NT2/D1 (cell line): ENCODE data around the gene MED26.

Experiments used
- DNase-seq: peaks from one replicate; pipeline ENCODE4 v3.0.0-alpha.2; 2011; ENCODE audit warnings: low read depth, low spot score
- H3K27me3 ChIP-seq: 2 replicates; pipeline ENCODE4 v1.6.0; 2011; ENCODE audit warnings: mild to moderate bottlenecking; ENCODE audit not compliant: insufficient read length, insufficient read depth
- H3K36me3 ChIP-seq: 2 replicates; pipeline ENCODE4 v1.6.1; 2011; ENCODE audit warnings: mild to moderate bottlenecking, low read length, mixed read lengths; ENCODE audit not compliant: insufficient read depth, insufficient read length
- H3K4me1 ChIP-seq: 2 replicates; pipeline ENCODE4 v1.5.1; 2011; ENCODE audit not compliant: insufficient read depth, insufficient read length
- H3K4me3 ChIP-seq: 2 replicates; pipeline ENCODE4 v1.5.1; 2011; ENCODE audit warnings: low read depth; ENCODE audit not compliant: insufficient read length
- H3K9ac ChIP-seq: 2 replicates; pipeline ENCODE4 v1.6.0; 2011; ENCODE audit warnings: low read depth; ENCODE audit not compliant: insufficient read length
- H3K9me3 ChIP-seq: 2 replicates; pipeline ENCODE4 v1.5.1; 2011; ENCODE audit warnings: mild to moderate bottlenecking, low read length; ENCODE audit not compliant: insufficient read depth
- SUZ12 ChIP-seq: IDR thresholded peaks from 2 replicates; pipeline ENCODE4 v1.6.1; 2011; ENCODE audit not compliant: insufficient read length, insufficient read depth; ENCODE audit errors: extremely low read depth
- YY1 ChIP-seq: IDR thresholded peaks from 2 replicates; pipeline ENCODE4 v1.6.1; 2011; ENCODE audit not compliant: insufficient read length, insufficient read depth
- ZNF274 ChIP-seq: IDR thresholded peaks from 2 replicates; pipeline ENCODE4 v1.6.1; 2011; ENCODE audit warnings: mild to moderate bottlenecking, low read depth, low read length

MED26 gene

DNA sequence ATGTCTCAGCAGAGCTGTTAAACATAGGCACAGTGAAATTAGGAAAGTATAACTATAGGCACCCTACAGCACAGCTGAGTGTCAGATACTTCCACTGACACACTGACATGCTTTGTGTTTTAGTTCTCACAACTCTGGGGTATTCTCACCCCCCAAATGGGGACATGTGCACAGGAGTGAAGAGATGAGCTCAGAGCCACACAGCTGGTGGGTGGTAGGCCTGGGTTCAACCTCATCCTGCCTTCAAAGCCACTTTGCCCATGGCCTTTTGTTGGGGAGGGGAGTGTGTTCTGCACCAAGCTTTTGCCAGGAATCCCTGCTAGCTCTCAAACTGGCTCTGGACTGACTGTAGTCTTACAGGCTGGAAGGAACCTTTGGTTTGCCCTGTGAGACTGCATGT, 54.1 kb downstream of the MED26 start:
- peaks cover 18% of the 10 kb centered on the region for H3K4me1 ChIP-seq
- TF ChIP-seq ZNF274 (no peak), YY1 (no peak), SUZ12 (no peak)
- H3K27me3 ChIP-seq: no peaks in the 10 kb centered on the region
- H3K4me3 ChIP-seq: no peak overlapping the region
- peaks cover 75% of the 10 kb centered on the region for H3K36me3 ChIP-seq
- no peak for DNase-seq
- H3K9ac ChIP-seq: no peak overlapping the region
- no peaks in the 10 kb centered on the region for H3K9me3 ChIP-seq

DNA sequence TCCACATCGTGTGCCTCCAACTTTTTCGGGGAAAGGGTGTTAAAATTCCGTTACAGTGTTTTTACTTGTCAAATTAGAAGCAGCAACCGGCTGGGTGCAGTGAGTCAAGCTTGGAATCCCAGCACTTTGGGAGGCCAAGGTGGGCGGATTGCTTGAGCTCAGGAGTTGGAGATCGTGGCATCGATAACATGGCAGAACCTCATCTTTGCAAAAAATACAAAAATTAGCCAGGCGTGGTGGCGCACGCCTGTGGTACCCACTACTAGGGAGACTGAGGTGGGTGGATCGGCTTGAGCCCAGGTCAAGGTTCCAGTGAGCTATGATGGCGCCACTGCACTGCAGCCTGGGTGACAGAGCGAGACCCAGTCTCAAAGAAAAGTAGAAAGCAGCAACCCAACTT, 54.7 kb downstream of the MED26 start:
- no peak for DNase-seq
- Histone ChIP-seq H3K4me1 (peaks cover 18% of the 10 kb centered on the region), H3K4me3 (peak overlapping the region; percentile 86), H3K9ac (peak overlapping the region; percentile 93), H3K9me3 (no peaks in the 10 kb centered on the region), H3K36me3 (peaks cover 71% of the 10 kb centered on the region), H3K27me3 (no peaks in the 10 kb centered on the region)
- TF ChIP-seq ZNF274: no peak
- no peak for TF ChIP-seq SUZ12
- no peak for TF ChIP-seq YY1

DNA sequence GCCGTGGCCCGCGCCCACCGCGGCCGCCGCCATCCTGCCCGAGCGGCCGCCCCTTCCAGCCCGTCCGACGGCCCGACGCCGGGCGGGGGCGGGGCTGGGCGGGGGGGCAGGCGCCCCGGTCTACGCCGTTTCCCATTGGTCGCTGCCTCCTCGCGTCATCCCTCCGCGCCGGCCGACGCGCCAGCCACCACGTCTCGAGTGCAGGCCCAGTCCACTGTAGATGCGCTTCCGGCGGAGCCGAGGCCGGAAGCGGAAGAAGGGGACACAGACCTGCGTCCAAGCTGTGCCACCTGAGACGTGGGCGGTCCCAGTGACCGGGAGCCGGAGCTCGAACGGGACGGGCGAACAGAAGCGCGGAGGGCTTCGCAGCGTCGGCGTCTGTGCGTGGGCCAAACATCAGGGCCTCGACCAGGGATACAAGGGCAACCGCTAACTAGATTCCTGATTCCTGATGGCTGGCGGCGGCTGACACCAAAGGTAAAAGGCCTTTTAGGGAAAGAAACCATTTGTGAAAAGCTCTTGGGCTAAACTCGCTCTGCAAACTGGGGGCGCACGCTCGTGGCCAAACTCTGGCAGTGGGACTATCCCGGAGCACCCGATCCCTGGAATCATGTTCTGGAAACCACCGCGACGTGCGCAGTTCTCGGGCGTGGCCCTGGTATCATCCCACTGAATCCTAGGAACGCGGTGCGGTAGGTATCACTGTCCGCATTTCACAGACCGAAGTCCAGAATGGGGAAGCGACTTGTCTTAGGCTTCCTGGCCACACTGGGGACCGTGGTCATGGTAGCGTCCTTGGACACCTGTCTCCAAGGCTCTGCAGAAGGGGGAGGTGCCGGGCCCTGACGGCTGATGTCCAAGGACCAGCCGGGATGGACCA, 55.4 kb downstream of the MED26 start, which contains the start of gene SLC35E1:
Gene SLC35E1, minus strand, starts transcription at position 84 of the 880 bp plus-strand sequence. Its CDS starts 51 bp downstream, at position 33.
- Histone ChIP-seq H3K9me3 (no peaks in the 10 kb centered on the region), H3K27me3 (no peaks in the 10 kb centered on the region), H3K4me3 (peak within 1 kb of the TSS; percentile 100), H3K4me1 (peaks cover 18% of the 10 kb centered on the region), H3K36me3 (peaks cover 71% of the 10 kb centered on the region), H3K9ac (peak within 1 kb of the TSS; percentile 99)
- no peak for TF ChIP-seq YY1
- TF ChIP-seq ZNF274: no peak
- TF ChIP-seq SUZ12: no peak
- peak; percentile 94 for DNase-seq

DNA sequence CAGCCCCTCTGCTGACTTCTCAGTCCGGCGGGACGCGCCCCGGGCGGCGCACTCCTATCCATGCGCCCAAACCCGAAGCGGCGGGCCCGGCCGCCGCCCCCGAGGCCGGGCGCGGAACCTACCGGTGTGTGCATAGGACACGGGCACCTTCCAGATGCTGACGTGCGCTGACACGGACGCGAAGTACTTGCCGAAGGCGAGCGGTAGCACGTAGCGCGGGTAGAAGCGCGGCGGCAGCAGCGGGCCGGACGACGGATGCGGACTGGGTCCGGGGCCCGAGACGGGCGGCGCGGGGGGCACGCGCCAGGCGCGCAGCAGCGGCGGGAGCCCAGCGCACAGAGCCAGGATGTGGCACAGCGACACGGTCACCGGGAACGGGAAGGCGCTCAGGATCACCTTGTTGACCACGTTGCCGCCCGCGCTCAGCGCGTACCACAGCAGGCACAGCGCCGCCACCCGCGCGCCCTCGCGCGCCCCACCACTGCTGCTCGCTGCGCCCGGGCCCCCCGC, 56.1 kb downstream of the MED26 start:
- Histone ChIP-seq H3K27me3 (no peaks in the 10 kb centered on the region), H3K9ac (peak overlapping the region; percentile 99), H3K4me1 (peaks cover 18% of the 10 kb centered on the region), H3K36me3 (peaks cover 71% of the 10 kb centered on the region), H3K9me3 (no peaks in the 10 kb centered on the region), H3K4me3 (peak overlapping the region; percentile 100)
- DNase-seq: no peak
- TF ChIP-seq ZNF274 (no peak), SUZ12 (no peak), YY1 (no peak)

DNA sequence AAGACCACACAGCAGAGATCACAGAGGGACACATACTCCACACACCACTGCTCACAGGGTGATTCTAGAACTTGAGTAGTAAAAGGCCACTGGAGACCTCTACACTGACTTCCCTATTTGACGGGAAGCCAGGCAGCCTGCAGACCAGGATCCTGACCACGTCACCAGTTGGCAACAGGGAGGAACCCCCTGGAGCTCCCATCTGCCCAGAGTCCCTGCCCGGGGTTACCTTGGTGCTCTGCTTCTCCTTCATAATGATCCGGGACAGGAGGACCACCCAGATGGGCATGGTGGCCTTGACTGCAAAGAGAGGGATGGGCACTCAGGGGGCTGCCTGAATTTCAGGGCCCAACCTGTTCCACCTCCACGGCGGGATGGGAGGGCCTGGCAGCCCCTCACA, 56.7 kb downstream of the MED26 start:
- no peak for DNase-seq
- no peak for TF ChIP-seq ZNF274
- no peaks in the 10 kb centered on the region for H3K9me3 ChIP-seq
- H3K36me3 ChIP-seq: peaks cover 71% of the 10 kb centered on the region
- H3K9ac ChIP-seq: peak overlapping the region; percentile 99
- H3K27me3 ChIP-seq: no peaks in the 10 kb centered on the region
- H3K4me3 ChIP-seq: peak overlapping the region; percentile 100
- peaks cover 18% of the 10 kb centered on the region for H3K4me1 ChIP-seq

DNA sequence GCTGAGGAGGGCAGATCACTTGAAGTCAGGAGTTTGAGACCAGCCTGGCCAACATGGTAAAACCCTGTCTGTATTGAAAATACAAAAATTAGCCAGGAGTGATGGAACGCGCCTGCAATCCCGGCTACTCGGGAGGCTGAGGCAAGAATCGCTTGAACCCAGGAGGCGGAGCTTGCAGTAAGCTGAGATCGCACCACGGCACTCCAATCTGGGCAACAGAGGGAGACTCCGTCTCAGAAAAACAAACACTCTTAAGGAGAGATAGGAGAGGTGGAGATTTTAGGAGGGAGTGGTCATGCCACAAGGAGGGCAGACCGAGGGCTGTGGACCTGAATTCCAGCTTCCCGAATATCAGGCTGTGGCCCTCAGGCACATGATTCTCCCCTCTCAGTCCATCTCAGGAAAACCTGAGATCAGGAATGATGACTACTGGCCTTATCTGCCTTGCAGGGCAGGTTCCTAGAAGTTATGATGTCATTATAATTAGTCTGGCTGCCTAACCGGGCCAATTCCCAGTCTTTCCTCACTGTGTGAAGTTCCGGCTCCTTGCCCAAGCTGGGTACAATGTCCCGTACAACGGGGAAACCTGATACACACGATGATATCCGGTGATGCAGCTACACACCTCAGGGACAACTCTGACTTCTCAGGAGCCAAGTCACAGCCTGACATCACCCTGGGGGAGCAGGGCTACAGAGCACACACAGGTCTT, 58.2 kb downstream of the MED26 start:
- peaks cover 18% of the 10 kb centered on the region for H3K4me1 ChIP-seq
- H3K9ac ChIP-seq: peak overlapping the region; percentile 3

DNA sequence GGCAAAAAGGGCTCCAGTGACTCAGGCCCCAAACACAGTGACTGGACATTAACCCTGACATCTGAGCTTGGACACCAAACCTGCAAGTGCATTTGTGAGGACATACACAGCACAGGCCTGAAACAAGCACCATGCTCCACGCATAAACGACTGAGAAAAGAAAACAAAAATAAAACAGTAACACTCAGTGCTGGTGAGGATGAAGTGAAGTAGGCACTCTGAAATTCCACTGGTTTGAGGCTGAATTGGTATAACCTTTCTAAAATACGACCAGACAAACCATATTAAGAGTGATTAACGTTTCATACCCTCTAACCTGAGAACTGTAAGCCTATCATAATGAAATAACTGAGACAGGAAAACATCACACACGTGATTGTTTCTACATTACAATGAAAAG, 61.3 kb downstream of the MED26 start:
- Histone ChIP-seq H3K4me3 (no peak overlapping the region), H3K36me3 (peaks cover 82% of the 10 kb centered on the region), H3K27me3 (no peaks in the 10 kb centered on the region), H3K9ac (no peak overlapping the region), H3K4me1 (peaks cover 14% of the 10 kb centered on the region), H3K9me3 (no peaks in the 10 kb centered on the region)
- TF ChIP-seq ZNF274: no peak
- no peak for TF ChIP-seq SUZ12
- no peak for TF ChIP-seq YY1
- no peak for DNase-seq

More for the DNA sequence above, 58.2 kb downstream of the MED26 start:
- peaks cover 67% of the 10 kb centered on the region for H3K36me3 ChIP-seq
- no peak overlapping the region for H3K4me3 ChIP-seq
- H3K9me3 ChIP-seq: no peaks in the 10 kb centered on the region
- no peaks in the 10 kb centered on the region for H3K27me3 ChIP-seq
- TF ChIP-seq SUZ12 (no peak), ZNF274 (no peak), YY1 (no peak)
- DNase-seq: no peak
